Left ventricle myocardium inferior (tissue), 1 donor: Measurements from ENCODE around the gene MDFIC. TPM values are rescaled to one million over a fixed set of nuclear protein-coding genes. Genes with fewer than 3 reads are reported as not detected.
A peak's percentile ranks its signal among the peaks of the same experiment; 100 is the strongest.

Source experiments
- DNase-seq: peaks from one replicate; pipeline ENCODE4 v3.0.0-alpha.2; 2020
- H3K27ac ChIP-seq: fragments of 200-600 bp; replicated peaks from 2 replicates; pipeline ENCODE4 v1.8.0; 2021
- H3K27me3 ChIP-seq: fragments of 200-600 bp; 2 replicates; pipeline ENCODE4 v1.8.0; 2021; ENCODE audit warnings: low read depth
- H3K36me3 ChIP-seq: fragments of 200-600 bp; 2 replicates; pipeline ENCODE4 v1.8.0; 2021
- H3K4me1 ChIP-seq: fragments of 200-600 bp; 2 replicates; pipeline ENCODE4 v1.8.0; 2021
- H3K4me3 ChIP-seq: fragments of 200-600 bp; 2 replicates; pipeline ENCODE4 v1.8.0; 2021; ENCODE audit warnings: mild to moderate bottlenecking, moderate library complexity
- H3K9me3 ChIP-seq: fragments of 200-600 bp; replicated peaks from 2 replicates; pipeline ENCODE4 v1.8.0; 2021
- CTCF ChIP-seq: fragments of 200-600 bp; IDR thresholded peaks from 2 replicates; pipeline ENCODE4 v1.8.0; 2021; ENCODE audit warnings: antibody characterized with exemption, mild to moderate bottlenecking, borderline replicate concordance
- intact Hi-C: fragments of 100-400 bp; cut with micrococcal nuclease; formaldehyde crosslinking; loops from one replicate; pipeline ENCODE4 v1.11.0; 2022
- long read RNA-seq: library from polyadenylated mRNA; unstranded; transcript quantifications from one replicate; pipeline ENCODE4 v2.0.0, GENCODE V29; 2021
- total RNA-seq: library from RNA; stranded (reverse); fragmentation: NEBNext Ultra II Directional; extraction: Animal tissue kit (Norgen Biotek cat#: 25700); gene quantifications from one replicate; pipeline ENCODE4 v1.2.1, GENCODE V29; 2021
- donor health status: DM: no; HTN: yes; CAD: no; lungs with severe emphysema.

The MDFIC gene
- total RNA-seq, result 26.5 TPM
- long read RNA-seq, full-length matches to known transcripts, result 44 of 73 reads
- long read RNA-seq, partial matches to known transcripts, result 15 of 73 reads
- long read RNA-seq, other reads (novel, unspliced or antisense), result 14 of 73 reads

- intact Hi-C loops, result loop anchor here (10.0 kb wide), 1 partner anchor 53 kb away; no protein-coding TSS in a partner anchor
- peak; percentile 64 for DNase-seq
These were observed at the start of gene MDFIC for GRCh38 chr7:114922026-114922651. TSS of gene MDFIC (plus strand) at chr7:114922094. CDS start at chr7:114923034, 940 bp downstream.

GRCh38 chr7:114874170-114874569 is 47.7 kb upstream of the MDFIC start:
- Histone ChIP-seq H3K4me3 (no peak overlapping the region), H3K27ac (no peak overlapping the region), H3K27me3 (no peaks in the 10 kb centered on the region), H3K36me3 (no peaks in the 10 kb centered on the region), H3K9me3 (peaks cover 19% of the 10 kb centered on the region), H3K4me1 (peaks cover 9% of the 10 kb centered on the region)
- no peak for DNase-seq
- TF ChIP-seq CTCF, result no peak
- intact Hi-C loops, result no loop called here

More at GRCh38 chr7:114922026-114922651, at the start of gene MDFIC:
- H3K4me1 ChIP-seq, result peaks cover 42% of the 10 kb centered on the region
- no peaks in the 10 kb centered on the region for H3K27me3 ChIP-seq
- H3K27ac ChIP-seq, result peak within 1 kb of the TSS; percentile 93
- no peaks in the 10 kb centered on the region for H3K9me3 ChIP-seq
- H3K4me3 ChIP-seq, result peak within 1 kb of the TSS; percentile 90
- TF ChIP-seq CTCF, result peak; percentile 31
- H3K36me3 ChIP-seq, result peaks cover 8% of the 10 kb centered on the region

GRCh38 chr7:114875186-114875585 is 46.7 kb upstream of the MDFIC start:
- DNase-seq, result no peak
- no peak overlapping the region for H3K4me3 ChIP-seq
- no peaks in the 10 kb centered on the region for H3K27me3 ChIP-seq
- peaks cover 9% of the 10 kb centered on the region for H3K4me1 ChIP-seq
- H3K9me3 ChIP-seq, result peaks cover 29% of the 10 kb centered on the region
- no peak overlapping the region for H3K27ac ChIP-seq
- no peak for TF ChIP-seq CTCF
- intact Hi-C loops, result no loop called here
- no peaks in the 10 kb centered on the region for H3K36me3 ChIP-seq

GRCh38 chr7:114879554-114879953 is 42.3 kb upstream of the MDFIC start:
- no peak for DNase-seq
- Histone ChIP-seq H3K36me3 (no peaks in the 10 kb centered on the region), H3K4me3 (no peak overlapping the region), H3K27me3 (no peaks in the 10 kb centered on the region), H3K27ac (no peak overlapping the region), H3K4me1 (peaks cover under 1% of the 10 kb centered on the region), H3K9me3 (peaks cover 37% of the 10 kb centered on the region)
- intact Hi-C loops, result no loop called here
- TF ChIP-seq CTCF, result no peak

GRCh38 chr7:114885836-114886235 is 36.1 kb upstream of the MDFIC start:
- H3K9me3 ChIP-seq, result peaks cover 2% of the 10 kb centered on the region
- no peak for DNase-seq
- intact Hi-C loops, result no loop called here
- H3K27ac ChIP-seq, result no peak overlapping the region
- no peak overlapping the region for H3K4me3 ChIP-seq
- no peaks in the 10 kb centered on the region for H3K4me1 ChIP-seq
- H3K36me3 ChIP-seq, result no peaks in the 10 kb centered on the region
- no peaks in the 10 kb centered on the region for H3K27me3 ChIP-seq
- TF ChIP-seq CTCF, result no peak
